ENCODE data around the gene VAT1. TPM values are rescaled to one million over a fixed set of nuclear protein-coding genes. Genes with fewer than 3 reads are reported as not detected.

VAT1 gene
- total and polyA plus RNA-seq, 9 of the 15 experiments (the other 6 are each of a cell fraction or from before 2014, with no cell fraction given), result 29.4 to 153 (median 66.7) TPM

GRCh38 chr17:42969001-42969581 lies 53.1 kb downstream of the VAT1 start:
- in situ Hi-C loops (cut with MboI) (no loop called here), intact Hi-C loops (cut with micrococcal nuclease) (no loop called here)
- no peaks in the 10 kb centered on the region for H4K20me1 ChIP-seq (replicated peaks; ENCODE audit: control insufficient read depth, insufficient read depth, low read length)
- peak overlapping the region; percentile 55; the same call in 2 of the 3 replicates for H3K27ac ChIP-seq (ENCODE audit: extremely low read depth, low read depth, low read length)
- no peak for FAIRE-seq
- peaks cover 15% of the 10 kb centered on the region for H3K79me2 ChIP-seq (ENCODE audit: control insufficient read depth, insufficient read depth, low read length)
- H3K36me3 ChIP-seq (ENCODE audit: control insufficient read depth, insufficient read depth, low read length), result no peaks in the 10 kb centered on the region
- DNase-seq (ENCODE audit: extremely low read depth in 1 of 4, low spot score in 3 of 4), result peak in 2 of 4 experiments; percentile 14 to 46
- H3K9me1 ChIP-seq (ENCODE audit: control insufficient read depth, insufficient read depth, low read length), result no peaks in the 10 kb centered on the region
- POLR2A ChIA-PET, result interaction anchor here (0.6 to 2.6 kb wide), 8 partner anchors 11 to 346 kb away, joined by 3 to 17 read pairs (median 4); partner anchors contain the start of genes PTGES3L, RPL27 and RUNDC1
- peak; percentile 30 for ATAC-seq
- WGBS (ENCODE audit: insufficient coverage, low coverage, missing lambda C conversion rate), result 17% methylated on average over 4 of the region's 5 CpGs
- peaks cover 0 to 7% of the 10 kb centered on the region in 2 experiments; a peak in 3 of 5 replicates for H3K4me1 ChIP-seq (replicated peaks in 1 of 2; ENCODE audit: control insufficient read depth in 2 of 2, insufficient read depth in 2 of 2, low read length in 2 of 2)
- no peaks in the 10 kb centered on the region for H3K9me3 ChIP-seq (replicated peaks; ENCODE audit: control insufficient read depth, insufficient read depth, low read depth, low read length)
- H3K4me3 ChIP-seq, result no peak overlapping the region
- H3K27me3 ChIP-seq (ENCODE audit: control insufficient read depth in 2 of 2, insufficient read depth in 2 of 2, low read length in 2 of 2), result no peaks in the 10 kb centered on the region
- H3K9ac ChIP-seq (ENCODE audit: insufficient read depth in 1 of 2, low read depth in 2 of 2, low read length in 2 of 2), result no peak overlapping the region
- CTCF ChIA-PET (ENCODE audit: low intra/inter-chr PET ratio), result no interaction called here
- no peak overlapping the region for H2AFZ ChIP-seq (ENCODE audit: low read depth, low read length)
- no peak overlapping the region for H3K4me2 ChIP-seq (ENCODE audit: insufficient read depth, low read length)
- BruUV-seq (replicated peaks), result no TSS peak
- no peak for TF ChIP-seq BHLHE40 (IDR thresholded peaks at IDR 0.05; ENCODE audit: low read length)
- no peak for TF ChIP-seq ZNF280A (IDR thresholded peaks at IDR 0.05; ENCODE audit: low read depth, partially characterized antibody)
- TF ChIP-seq HMG20A (CRISPR knock-in tag; conservative IDR thresholded peaks at IDR 0.05), result no peak
- no peak for TF ChIP-seq HOXB6 (CRISPR knock-in tag; IDR thresholded peaks at IDR 0.05; ENCODE audit: borderline replicate concordance)
- TF ChIP-seq TAF9B (IDR thresholded peaks at IDR 0.05; ENCODE audit: partially characterized antibody), result peak; percentile 10
- TF ChIP-seq NFE2 (IDR thresholded peaks at IDR 0.05; ENCODE audit: low read depth), result no peak
- TF ChIP-seq POLR2B (IDR thresholded peaks at IDR 0.05; ENCODE audit: low read depth, partially characterized antibody), result no peak
- TF ChIP-seq, protein P1, sequence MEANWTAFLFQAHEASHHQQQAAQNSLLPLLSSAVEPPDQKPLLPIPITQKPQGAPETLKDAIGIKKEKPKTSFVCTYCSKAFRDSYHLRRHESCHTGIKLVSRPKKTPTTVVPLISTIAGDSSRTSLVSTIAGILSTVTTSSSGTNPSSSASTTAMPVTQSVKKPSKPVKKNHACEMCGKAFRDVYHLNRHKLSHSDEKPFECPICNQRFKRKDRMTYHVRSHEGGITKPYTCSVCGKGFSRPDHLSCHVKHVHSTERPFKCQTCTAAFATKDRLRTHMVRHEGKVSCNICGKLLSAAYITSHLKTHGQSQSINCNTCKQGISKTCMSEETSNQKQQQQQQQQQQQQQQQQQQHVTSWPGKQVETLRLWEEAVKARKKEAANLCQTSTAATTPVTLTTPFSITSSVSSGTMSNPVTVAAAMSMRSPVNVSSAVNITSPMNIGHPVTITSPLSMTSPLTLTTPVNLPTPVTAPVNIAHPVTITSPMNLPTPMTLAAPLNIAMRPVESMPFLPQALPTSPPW (CRISPR knock-in tag; IDR thresholded peaks at IDR 0.05), result peak; percentile 65
- 0 out of 2 replicates have a peak, but pooled peaks have one; percentile 43 for TF ChIP-seq BACH1 (tag; IDR thresholded peaks at IDR 0.05)
- TF ChIP-seq, protein P2, sequence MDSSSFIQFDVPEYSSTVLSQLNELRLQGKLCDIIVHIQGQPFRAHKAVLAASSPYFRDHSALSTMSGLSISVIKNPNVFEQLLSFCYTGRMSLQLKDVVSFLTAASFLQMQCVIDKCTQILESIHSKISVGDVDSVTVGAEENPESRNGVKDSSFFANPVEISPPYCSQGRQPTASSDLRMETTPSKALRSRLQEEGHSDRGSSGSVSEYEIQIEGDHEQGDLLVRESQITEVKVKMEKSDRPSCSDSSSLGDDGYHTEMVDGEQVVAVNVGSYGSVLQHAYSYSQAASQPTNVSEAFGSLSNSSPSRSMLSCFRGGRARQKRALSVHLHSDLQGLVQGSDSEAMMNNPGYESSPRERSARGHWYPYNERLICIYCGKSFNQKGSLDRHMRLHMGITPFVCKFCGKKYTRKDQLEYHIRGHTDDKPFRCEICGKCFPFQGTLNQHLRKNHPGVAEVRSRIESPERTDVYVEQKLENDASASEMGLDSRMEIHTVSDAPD (CRISPR knock-in tag; IDR thresholded peaks at IDR 0.05), result no peak
- TF ChIP-seq ZNF239 (CRISPR knock-in tag; IDR thresholded peaks at IDR 0.05), result peak; percentile 51; the same call in 1 of the 2 replicates
- no peak for TF ChIP-seq EZH2 (IDR thresholded peaks at IDR 0.05; ENCODE audit: borderline replicate concordance, low read depth, low read length)
- TF ChIP-seq GTF2A2 (tag; IDR thresholded peaks at IDR 0.05), result no peak
- TF ChIP-seq ZNF431 (CRISPR knock-in tag; IDR thresholded peaks at IDR 0.05), result no peak
- no peak for TF ChIP-seq ZNF217 (CRISPR knock-in tag; IDR thresholded peaks at IDR 0.05)
- no peak for TF ChIP-seq ZSCAN29 (IDR thresholded peaks at IDR 0.05)
- peak; percentile 40; the same call in 1 of the 2 replicates for TF ChIP-seq NCOA1 (IDR thresholded peaks at IDR 0.05; ENCODE audit: low read depth)
- TF ChIP-seq KLF1 (tag; IDR thresholded peaks at IDR 0.05), result no peak
- TF ChIP-seq SMC3 (conservative IDR thresholded peaks at IDR 0.05; ENCODE audit: insufficient read depth, low read depth, low read length), result no peak
- no peak for TF ChIP-seq HLTF (IDR thresholded peaks at IDR 0.05)
- TF ChIP-seq TAF7 (tag; IDR thresholded peaks at IDR 0.05), result no peak

All from K562 (cell line).